Neuron (in vitro differentiated cells): ENCODE data around the gene KIF26B.

ENCODE experiments used
- H2AFZ ChIP-seq: one replicate; pipeline ENCODE4 v1.6.1; 2013; ENCODE audit warnings: low read depth, mild to moderate bottlenecking, inconsistent platforms, low read length, moderate library complexity
- H3K27me3 ChIP-seq: one replicate; pipeline ENCODE4 v1.6.1; 2013; ENCODE audit warnings: low read length; ENCODE audit not compliant: insufficient read depth
- H3K36me3 ChIP-seq: one replicate; pipeline ENCODE4 v1.6.1; 2013; ENCODE audit warnings: low read length; ENCODE audit not compliant: insufficient read depth
- H3K4me1 ChIP-seq: one replicate; pipeline ENCODE4 v1.6.1; 2013; ENCODE audit warnings: low read length; ENCODE audit not compliant: insufficient read depth
- H3K4me3 ChIP-seq: 2 replicates; pipeline ENCODE4 v1.5.1; 2013; ENCODE audit warnings: mild to moderate bottlenecking, low read length, moderate library complexity
- H3K9me3 ChIP-seq: one replicate; pipeline ENCODE4 v1.6.1; 2013; ENCODE audit warnings: low read length

The KIF26B gene

GRCh38 chr1:245749053-245749452 is 594.3 kb downstream of the KIF26B start:
- peaks cover 14% of the 10 kb centered on the region for H3K4me1 ChIP-seq
- H3K27me3 ChIP-seq, result no peaks in the 10 kb centered on the region
- H3K9me3 ChIP-seq, result no peaks in the 10 kb centered on the region
- no peak overlapping the region for H2AFZ ChIP-seq
- no peaks in the 10 kb centered on the region for H3K36me3 ChIP-seq
- no peak overlapping the region for H3K4me3 ChIP-seq

- Histone ChIP-seq H2AFZ (no peak overlapping the region), H3K27me3 (no peaks in the 10 kb centered on the region), H3K4me3 (no peak overlapping the region), H3K4me1 (peaks cover 14% of the 10 kb centered on the region), H3K9me3 (no peaks in the 10 kb centered on the region), H3K36me3 (no peaks in the 10 kb centered on the region)
Observed at GRCh38 chr1:245750261-245750660, 595.5 kb downstream of the KIF26B start.

GRCh38 chr1:245751116-245751515 is 596.3 kb downstream of the KIF26B start:
- Histone ChIP-seq H3K9me3 (no peaks in the 10 kb centered on the region), H3K36me3 (no peaks in the 10 kb centered on the region)

GRCh38 chr1:245751726-245752470 is 597.1 kb downstream of the KIF26B start:
- Histone ChIP-seq H3K36me3 (no peaks in the 10 kb centered on the region), H3K9me3 (no peaks in the 10 kb centered on the region), H3K4me1 (peaks cover 14% of the 10 kb centered on the region), H3K4me3 (no peak overlapping the region), H2AFZ (no peak overlapping the region), H3K27me3 (no peaks in the 10 kb centered on the region)

More at GRCh38 chr1:245751116-245751515, 596.3 kb downstream of the KIF26B start:
- H3K4me3 ChIP-seq, result no peak overlapping the region
- H3K27me3 ChIP-seq, result no peaks in the 10 kb centered on the region
- H2AFZ ChIP-seq, result no peak overlapping the region
- H3K4me1 ChIP-seq, result peaks cover 14% of the 10 kb centered on the region

- Histone ChIP-seq H3K27me3 (no peaks in the 10 kb centered on the region), H2AFZ (no peak overlapping the region), H3K4me1 (peaks cover 14% of the 10 kb centered on the region), H3K36me3 (no peaks in the 10 kb centered on the region), H3K9me3 (no peaks in the 10 kb centered on the region), H3K4me3 (no peak overlapping the region)
Observed at GRCh38 chr1:245752561-245752960, 597.8 kb downstream of the KIF26B start.

- H3K4me1 ChIP-seq, result peaks cover 8% of the 10 kb centered on the region
- no peaks in the 10 kb centered on the region for H3K9me3 ChIP-seq
- H3K4me3 ChIP-seq, result no peak overlapping the region
- H3K36me3 ChIP-seq, result no peaks in the 10 kb centered on the region
- H3K27me3 ChIP-seq, result no peaks in the 10 kb centered on the region
- H2AFZ ChIP-seq, result no peak overlapping the region
Observed at GRCh38 chr1:245753807-245754206, 599.0 kb downstream of the KIF26B start.

GRCh38 chr1:245754463-245754961 is 599.7 kb downstream of the KIF26B start:
- Histone ChIP-seq H3K4me3 (no peak overlapping the region), H2AFZ (no peak overlapping the region), H3K36me3 (no peaks in the 10 kb centered on the region), H3K27me3 (no peaks in the 10 kb centered on the region), H3K9me3 (no peaks in the 10 kb centered on the region), H3K4me1 (peaks cover 7% of the 10 kb centered on the region)
